Cerebellar cortex (tissue), 1 donor: ENCODE results near the gene PPIL4.
"Not testable (repeated sequence)": the region's sequence is repeated elsewhere in the genome, so short reads cannot be mapped to it uniquely, and the experiment has no call there.

Experiments used
- DNase-seq: peaks from one replicate; pipeline ENCODE4 v3.0.0-alpha.2; 2015; ENCODE audit warnings: low spot score

The PPIL4 gene

GRCh38 chr6:149529650-149530049 is 16.2 kb downstream of the PPIL4 start:
- no peak for DNase-seq

DNA sequence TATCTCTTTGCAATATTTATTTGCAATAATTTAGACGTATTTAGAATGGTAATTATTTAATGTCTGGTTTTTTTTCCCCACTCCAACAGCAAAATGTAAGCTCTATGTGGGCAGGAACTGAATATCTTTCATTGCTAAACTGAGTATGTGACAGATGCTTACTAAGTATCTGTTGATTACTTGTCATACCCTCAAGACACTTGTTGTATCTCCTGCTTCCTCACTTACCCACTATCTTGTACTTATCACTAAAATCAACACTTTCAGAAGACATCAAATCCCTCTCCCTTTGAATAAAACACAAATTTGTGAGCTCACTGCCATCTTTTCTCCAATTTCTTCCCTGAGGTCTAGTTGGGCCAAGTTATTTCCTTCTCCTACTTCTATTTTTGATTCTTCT is 30.3 kb downstream of the PPIL4 start:
- no peak for DNase-seq

- no peak for DNase-seq
These were observed 31.9 kb downstream of the PPIL4 start for GRCh38 chr6:149513915-149514314.

GRCh38 chr6:149510793-149511512 is 34.9 kb downstream of the PPIL4 start:
- no peak for DNase-seq

DNA sequence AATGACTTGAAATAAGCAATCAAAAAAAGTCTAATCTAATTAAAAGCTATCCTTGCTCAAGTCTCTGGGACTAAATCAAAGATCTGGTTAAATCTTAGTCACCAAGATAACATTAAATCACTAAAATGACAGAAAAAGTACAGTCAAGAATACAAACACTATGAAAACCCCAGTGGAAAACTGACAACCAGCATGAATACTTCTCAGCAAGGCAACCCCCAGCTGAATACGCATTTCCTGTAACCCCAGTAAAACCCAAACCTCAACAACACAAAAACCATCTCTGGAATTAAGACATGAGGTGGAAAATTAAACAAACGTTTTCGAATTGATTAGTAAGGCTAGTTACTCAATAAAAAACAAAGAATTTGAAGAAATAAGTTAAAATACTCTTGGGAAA is 37.4 kb downstream of the PPIL4 start:
- DNase-seq: no peak

GRCh38 chr6:149503872-149504271 is 42.0 kb downstream of the PPIL4 start:
- DNase-seq: no peak

- no peak for DNase-seq
These were observed 42.6 kb downstream of the PPIL4 start for GRCh38 chr6:149503276-149503675.

GRCh38 chr6:149501768-149502167 is 44.1 kb downstream of the PPIL4 start:
- peak; percentile 9 for DNase-seq

DNA sequence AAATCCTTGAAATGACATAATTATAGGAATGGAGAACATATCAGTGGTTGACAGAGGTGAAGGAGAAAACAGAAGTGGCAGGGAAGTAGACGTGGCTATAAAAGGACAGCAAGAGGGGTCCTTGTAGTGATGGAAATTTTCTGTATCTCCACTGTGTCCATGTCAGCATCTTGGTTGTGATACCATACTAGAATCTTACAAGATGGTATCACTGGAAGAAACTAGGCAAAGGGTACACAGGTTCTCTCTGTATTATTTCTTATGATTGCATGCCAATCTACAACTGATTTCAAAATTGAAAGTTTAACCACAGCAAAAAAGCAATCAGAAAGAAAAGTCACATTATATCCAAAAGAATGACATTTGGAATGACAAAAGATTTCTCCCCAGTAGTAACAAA is 44.6 kb downstream of the PPIL4 start:
- no peak for DNase-seq

- no peak for DNase-seq
These were observed 45.7 kb downstream of the PPIL4 start for GRCh38 chr6:149500096-149500495.

DNA sequence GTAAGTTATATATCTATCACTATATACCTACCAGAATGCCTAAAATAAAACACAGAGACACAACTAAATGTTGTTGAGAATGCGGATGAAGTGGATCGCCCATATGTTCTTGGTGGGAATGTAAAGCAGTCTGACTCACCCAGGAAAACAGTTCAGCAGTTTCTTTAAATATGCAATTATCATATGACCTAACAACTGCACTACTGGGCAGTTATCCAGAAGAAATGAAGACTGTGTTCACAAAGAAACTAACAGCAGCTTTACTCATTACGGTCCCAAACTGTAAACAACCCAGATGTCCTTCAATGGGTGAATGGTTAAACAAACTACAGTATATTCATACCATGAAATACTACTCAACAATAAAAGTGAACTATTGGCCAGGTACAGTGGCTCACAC is 46.8 kb downstream of the PPIL4 start:
- no peak for DNase-seq

- no peak for DNase-seq
These were observed 48.5 kb downstream of the PPIL4 start for GRCh38 chr6:149497365-149497764.

- DNase-seq: not testable (repeated sequence)
These were observed 49.2 kb downstream of the PPIL4 start for GRCh38 chr6:149496597-149496996.

- not testable (repeated sequence) for DNase-seq
These were observed 50.4 kb downstream of the PPIL4 start for GRCh38 chr6:149495349-149496016.

DNA sequence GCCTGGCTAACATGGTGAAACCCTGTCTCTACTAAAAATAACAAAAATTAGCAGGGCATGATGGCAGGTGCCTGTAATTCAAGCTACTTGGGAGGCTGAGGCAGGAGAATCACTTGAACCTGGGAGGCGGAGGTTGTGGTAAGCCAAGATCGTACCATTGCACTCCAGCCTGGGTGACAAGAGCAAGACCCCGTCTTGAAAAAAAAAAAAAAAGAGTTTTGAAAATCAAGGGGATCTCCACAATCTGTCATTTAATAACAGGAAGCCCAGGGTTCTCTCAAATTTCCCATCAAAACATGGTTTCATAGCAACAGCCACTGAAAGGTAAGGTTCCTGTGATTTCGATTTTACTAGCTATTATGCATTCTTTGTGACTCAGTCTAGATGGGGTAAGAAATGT is 51.0 kb downstream of the PPIL4 start:
- DNase-seq: not testable (repeated sequence)

- no peak for DNase-seq
These were observed 52.0 kb downstream of the PPIL4 start for GRCh38 chr6:149493761-149494320.

DNA sequence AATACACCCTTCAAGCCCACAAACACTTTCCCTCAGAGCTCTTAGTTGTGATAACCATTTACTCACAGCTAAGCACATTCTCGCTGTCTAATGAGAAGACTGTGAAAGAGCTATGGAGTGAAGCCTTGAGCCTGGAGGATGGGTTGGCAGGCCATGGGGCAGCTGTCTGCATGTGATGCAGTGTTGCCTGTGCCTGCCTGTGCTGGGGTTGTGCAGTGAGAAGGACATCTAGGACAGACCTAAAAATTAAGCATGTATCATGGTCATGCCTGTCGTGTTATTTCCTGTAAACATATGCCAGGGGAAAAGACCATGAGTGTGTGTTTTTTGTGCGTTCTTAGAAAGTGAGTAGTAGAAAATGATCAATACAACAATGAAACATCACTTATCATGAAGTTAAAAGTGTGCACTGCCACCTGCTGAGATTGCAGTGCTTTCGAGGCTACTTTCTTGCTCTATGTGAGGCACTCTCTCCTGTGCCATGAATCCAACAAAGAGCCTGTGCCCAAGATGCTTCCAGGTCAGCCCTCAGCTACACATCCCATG is 53.0 kb downstream of the PPIL4 start:
- DNase-seq: no peak

GRCh38 chr6:149489967-149490366 is 55.9 kb downstream of the PPIL4 start:
- DNase-seq: no peak

DNA sequence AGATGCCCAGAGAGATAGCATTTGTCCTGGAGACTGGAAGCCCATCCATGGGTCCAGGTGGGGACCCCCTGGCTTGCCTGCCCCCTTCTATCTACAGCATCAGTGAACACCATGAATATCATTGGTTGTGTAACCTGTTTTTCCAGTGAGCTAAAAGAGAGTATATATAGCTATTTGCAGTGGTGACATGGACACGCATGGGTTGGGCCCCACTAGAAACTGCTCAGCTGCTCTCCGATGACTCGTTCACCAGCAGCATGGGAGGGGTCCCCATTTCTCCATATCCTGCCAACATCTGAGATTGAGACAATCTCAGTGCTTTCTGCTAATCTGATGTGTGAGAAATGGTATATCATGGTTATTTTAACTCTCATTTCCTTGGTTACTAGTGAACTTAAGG is 57.0 kb downstream of the PPIL4 start:
- DNase-seq: no peak

GRCh38 chr6:149487316-149487715 is 58.5 kb downstream of the PPIL4 start:
- DNase-seq: no peak

GRCh38 chr6:149484733-149485700 is 60.8 kb downstream of the PPIL4 start, which contains the start of gene ZC3H12D:
Gene ZC3H12D (minus strand): TSS chr6:149485014. CDS start chr6:149474543, 10,471 bp downstream.
- DNase-seq: no peak
